GM19239 (cell line): Measurements from ENCODE around the gene CCDC197.

ENCODE experiments used
- DNase-seq: peaks from one replicate; pipeline ENCODE4 v3.0.0; 2011; ENCODE audit warnings: low spot score; ENCODE audit not compliant: insufficient read length
- FAIRE-seq: peaks from 2 replicates; lab custom pipeline; 2011; peaks lifted over from hg19 to GRCh38; lab: Jason Lieb, UNC

The CCDC197 gene

DNA sequence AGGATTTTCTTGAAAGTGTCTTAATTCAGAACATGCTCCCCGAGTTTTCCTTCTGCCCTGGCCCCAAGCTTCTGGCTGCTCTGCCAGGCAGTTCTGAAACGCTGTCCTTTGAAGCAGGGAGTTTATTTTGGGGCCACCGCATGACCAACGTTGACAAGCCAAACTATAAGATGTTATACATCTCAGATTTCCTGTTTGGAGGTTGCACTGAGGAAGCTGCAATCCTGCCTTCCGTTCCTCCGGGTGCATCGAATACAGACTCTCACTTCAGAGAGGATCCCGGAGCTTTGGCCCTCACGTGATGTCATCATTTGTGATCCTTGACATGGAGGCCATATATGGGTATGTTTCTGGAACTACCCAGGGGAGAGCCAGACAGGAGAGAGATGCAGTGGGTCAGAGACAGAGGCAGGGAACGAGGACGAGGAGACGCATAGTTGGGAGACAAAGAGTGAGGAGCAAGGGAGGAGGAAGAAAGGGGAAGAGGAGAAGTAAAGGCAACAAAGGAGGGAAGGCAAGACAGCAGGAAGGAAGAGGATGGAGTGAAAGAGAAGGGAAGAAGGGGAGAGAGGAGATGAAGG, 20.5 kb upstream of the CCDC197 start, which contains the start of gene ASB2:
TSS of gene ASB2 (minus strand) at position 94 of the 581 bp plus-strand sequence. CDS start 12,031 bp downstream, outside the sequence.
- no peak for DNase-seq
- no peak for FAIRE-seq

DNA sequence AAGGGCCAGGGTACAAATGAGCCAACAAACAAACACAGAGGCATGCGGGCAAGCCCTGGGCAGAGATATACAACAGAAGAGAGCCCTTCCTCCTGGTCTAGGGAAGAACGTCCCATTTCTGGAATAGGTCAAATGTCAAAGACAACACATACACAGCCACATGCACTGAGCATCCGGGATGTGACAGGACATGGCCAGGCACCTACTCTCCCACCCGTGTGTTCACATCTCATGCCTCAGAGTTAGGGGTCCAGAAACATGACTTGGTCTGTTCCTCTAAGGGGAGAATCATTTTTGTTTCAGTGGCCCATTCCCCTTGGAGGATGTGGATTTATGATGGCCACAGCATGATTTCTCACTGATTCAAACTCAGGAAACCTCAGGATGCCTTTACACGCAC, 19.9 kb upstream of the CCDC197 start:
- no peak for DNase-seq
- no peak for FAIRE-seq

- DNase-seq: peak; percentile 50
- no peak for FAIRE-seq
Measured at GRCh38 chr14:93977790-93978581, 19.1 kb upstream of the CCDC197 start.

DNA sequence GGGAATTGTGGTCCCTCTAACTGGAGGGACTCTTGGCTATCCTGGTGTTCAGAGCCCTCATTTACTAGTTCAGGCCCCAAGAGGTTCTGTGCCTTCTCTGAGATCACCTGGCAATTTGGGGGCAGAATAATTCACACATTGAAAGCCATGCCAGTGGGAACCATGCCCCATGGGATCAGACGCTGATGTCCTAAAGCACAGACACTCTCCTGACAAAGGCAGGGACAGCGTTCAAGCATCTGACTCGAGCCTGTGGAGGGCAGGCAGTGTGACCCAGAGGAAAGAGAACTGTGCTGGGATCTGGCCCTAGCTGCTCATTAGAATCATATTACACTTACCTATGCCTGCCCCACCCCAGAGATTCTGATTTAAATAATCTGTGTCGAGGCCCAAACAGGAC, 18.4 kb upstream of the CCDC197 start:
- DNase-seq: no peak
- FAIRE-seq: no peak

- FAIRE-seq: peak; percentile 40
- DNase-seq: no peak
Measured at GRCh38 chr14:93980456-93981201, 16.5 kb upstream of the CCDC197 start.

DNA sequence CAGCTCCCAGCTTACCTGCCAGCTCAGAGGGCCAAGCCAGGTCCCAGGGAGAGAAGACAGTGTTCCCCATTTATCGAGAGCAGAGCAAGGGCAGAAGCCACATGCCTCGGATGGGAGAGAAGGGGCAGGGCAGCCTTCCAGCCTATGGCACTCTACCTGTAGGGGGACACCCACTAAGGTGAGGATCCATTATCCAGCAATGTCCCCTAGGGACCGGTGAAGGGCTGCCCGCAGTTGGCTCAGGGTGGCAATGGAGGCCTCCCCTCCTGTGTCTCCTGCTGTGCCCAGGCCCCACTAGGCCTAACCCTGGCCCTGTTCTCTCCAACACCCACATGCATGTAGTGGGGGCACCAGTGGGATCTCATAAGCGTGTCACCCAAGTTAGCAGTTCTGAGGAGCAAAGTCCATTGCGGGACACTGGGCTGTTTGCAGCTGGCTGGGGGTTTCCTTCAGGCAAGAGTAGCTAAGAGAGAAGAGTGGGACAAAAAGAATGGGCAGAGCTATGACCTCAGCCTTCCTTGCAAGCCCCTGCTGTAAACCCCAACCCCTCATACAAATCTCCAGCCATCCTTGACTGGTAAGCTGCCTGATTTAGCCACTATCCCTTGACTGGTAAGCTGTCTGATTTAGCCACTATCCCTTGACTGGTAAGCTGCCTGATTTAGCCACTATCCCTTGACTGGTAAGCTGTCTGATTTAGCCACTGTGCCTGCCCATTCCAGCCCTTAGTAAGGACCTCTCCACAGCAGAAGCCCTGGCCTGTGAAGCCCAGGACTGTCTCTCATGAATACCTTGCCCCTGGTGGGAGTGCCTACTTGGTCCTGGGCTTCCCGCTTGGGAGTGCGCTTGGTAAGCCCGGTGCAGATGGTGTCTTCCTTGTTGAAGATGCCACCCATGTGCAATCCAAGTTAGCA, 15.5 kb upstream of the CCDC197 start:
- peak; percentile 72 for FAIRE-seq
- DNase-seq: no peak

- FAIRE-seq: no peak
- no peak for DNase-seq
Measured at GRCh38 chr14:93982230-93983007, 14.7 kb upstream of the CCDC197 start.

GRCh38 chr14:93984070-93984469, 13.0 kb upstream of the CCDC197 start:
- no peak for FAIRE-seq
- DNase-seq: no peak

GRCh38 chr14:93984987-93985410, 12.1 kb upstream of the CCDC197 start:
- DNase-seq (no peak), FAIRE-seq (no peak)

DNA sequence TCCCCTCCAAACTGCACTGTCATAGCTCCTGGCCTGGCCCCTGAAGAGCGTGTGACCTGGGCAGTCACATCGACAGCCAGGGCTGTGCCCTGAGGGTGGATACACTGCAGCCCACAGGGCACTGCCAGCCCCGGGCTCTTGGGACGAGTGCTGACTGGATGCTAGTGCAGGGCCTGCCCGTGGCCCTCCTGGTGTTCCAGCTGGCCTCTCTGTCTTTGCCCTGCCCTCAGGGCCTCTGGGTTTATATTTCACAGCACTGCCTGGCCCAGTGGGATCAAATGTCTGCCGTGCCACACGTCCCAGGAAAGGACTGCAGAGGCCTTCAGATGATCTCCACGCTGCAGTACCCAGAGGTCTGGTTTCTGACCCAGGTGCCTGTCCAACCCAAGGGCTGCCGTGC, 10.1 kb upstream of the CCDC197 start:
- no peak for FAIRE-seq
- DNase-seq: no peak

DNA sequence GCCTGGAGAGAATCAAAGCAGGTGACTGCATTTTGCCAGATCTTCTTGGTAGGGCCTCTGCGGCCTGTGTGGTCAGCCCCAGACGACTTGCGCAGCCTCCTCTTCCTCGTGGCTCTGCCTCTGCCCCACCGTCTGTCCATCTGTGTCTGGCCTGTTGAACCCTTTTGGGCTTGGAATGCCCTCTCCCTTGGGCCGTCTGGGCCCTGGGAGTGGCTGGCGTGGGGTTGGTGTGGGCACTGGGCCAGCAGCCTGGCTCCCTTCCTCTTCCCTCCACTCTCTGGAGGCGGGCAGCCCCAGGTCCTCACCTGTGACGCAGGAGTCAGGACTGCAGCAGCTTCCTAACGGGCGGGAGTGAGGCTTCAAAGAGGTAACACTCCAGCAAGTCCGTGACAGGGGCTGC, 9.7 kb upstream of the CCDC197 start:
- FAIRE-seq (no peak), DNase-seq (no peak)

DNA sequence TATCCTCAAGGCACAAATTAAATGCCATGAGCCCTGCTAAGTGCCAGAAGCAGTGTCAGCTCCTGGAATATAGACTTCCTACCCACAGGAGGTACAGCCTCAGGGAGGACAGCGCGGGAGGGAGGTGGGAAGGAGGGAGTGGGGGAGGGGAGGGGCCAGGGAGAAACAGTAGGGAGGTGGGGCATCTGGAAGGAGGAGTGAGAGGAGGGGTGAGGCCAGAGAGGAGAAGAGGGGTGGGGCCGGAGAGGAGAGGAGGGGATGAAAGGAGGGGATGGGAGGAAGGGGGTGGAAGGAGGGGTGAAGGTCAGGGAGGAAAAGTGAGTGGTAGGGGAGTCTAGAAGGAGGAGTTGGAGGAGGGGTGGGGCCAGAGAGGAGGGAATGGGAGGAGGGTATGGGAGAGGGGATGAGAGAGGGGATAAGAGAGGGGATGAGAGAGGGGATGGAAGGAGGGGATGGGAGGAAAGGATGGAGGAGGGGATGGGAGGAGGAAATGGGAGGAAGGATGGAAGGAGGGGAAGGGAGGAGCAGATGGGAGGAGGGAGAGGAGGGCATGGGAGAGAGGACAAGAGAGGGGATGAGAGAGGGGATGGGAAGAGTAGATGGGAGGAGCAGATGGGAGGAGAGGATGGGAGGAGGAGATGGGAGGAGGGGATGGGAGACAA, 9.2 kb upstream of the CCDC197 start:
- DNase-seq (no peak), FAIRE-seq (no peak)

GRCh38 chr14:93989939-93990338, 7.2 kb upstream of the CCDC197 start:
- FAIRE-seq (peak; percentile 52), DNase-seq (no peak)

DNA sequence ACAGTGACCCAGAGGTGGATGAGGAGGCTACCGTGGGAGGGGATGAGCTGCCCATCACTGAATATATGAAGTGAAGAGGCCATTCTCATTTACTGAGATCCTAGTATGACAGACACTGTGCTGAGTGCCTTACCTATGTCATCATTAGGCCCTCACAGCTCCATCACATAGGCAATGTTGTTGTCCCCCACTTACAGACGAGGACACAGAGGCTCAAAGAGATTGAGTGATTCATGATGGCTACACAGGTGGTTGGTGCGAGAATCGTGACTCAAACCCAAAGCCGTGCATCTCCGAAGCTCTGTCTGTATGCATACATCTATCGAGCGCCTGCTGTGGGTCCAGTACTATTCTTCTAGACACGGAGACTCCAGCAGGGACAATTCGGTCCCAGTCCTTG, 5.9 kb upstream of the CCDC197 start:
- FAIRE-seq (no peak), DNase-seq (no peak)

DNA sequence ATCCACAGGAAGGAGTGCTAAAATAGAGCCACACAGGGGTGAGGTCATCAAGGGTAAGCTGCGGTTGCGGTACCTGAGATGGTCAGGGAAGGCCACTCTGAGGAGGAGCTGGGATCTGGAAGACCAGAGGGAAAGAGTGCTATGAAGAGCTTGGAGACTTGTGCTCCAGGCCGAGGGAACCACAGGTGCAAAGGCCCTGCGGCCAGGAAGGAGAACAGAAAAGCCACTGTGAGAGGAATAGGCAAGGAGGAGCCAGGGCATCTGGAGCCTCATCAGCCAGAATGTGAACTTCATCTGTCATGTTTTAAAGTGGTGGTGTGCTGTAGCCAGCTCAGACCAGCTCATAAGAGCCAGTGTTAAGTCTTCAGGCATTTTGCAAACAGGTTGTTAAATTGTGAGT, 5.5 kb upstream of the CCDC197 start:
- DNase-seq (no peak), FAIRE-seq (no peak)

- FAIRE-seq: no peak
- DNase-seq: no peak
Measured at GRCh38 chr14:93993382-93993781, 3.7 kb upstream of the CCDC197 start.

- FAIRE-seq (no peak), DNase-seq (no peak)
Measured at GRCh38 chr14:93994919-93995682, 2.0 kb upstream of the CCDC197 start.

GRCh38 chr14:93996130-93996695, 888 bp upstream of the CCDC197 start:
- DNase-seq (no peak), FAIRE-seq (no peak)
